Hepatocyte (in vitro differentiated cells): ENCODE results near the gene TGFBI. TPM values are rescaled to one million over a fixed set of nuclear protein-coding genes. Genes with fewer than 3 reads are reported as not detected.

ENCODE experiments used
- DNase-seq: peaks from one replicate; pipeline ENCODE4 v3.0.0-alpha.2; 2016; ENCODE audit warnings: low spot score
- H2AFZ ChIP-seq: fragments of 200-600 bp; sonication (generic); 2 replicates; pipeline ENCODE4 v1.6.0; 2016; ENCODE audit warnings: antibody characterized with exemption, mild to moderate bottlenecking
- H3K27ac ChIP-seq: fragments of 200-600 bp; sonication (generic); 2 replicates; pipeline ENCODE4 v1.5.1; 2016; ENCODE audit warnings: mild to moderate bottlenecking
- H3K27me3 ChIP-seq: fragments of 200-600 bp; sonication (generic); 2 replicates; pipeline ENCODE4 v1.6.1; 2016
- H3K36me3 ChIP-seq: fragments of 200-600 bp; sonication (generic); replicated peaks from 2 replicates; pipeline ENCODE4 v1.5.1; 2016; ENCODE audit warnings: low read depth; ENCODE audit not compliant: insufficient read depth
- H3K4me1 ChIP-seq: fragments of 200-600 bp; sonication (generic); 2 replicates; pipeline ENCODE4 v1.5.1; 2016; ENCODE audit warnings: mild to moderate bottlenecking, moderate library complexity; ENCODE audit not compliant: insufficient read depth
- H3K4me2 ChIP-seq: fragments of 200-600 bp; sonication (generic); 2 replicates; pipeline ENCODE4 v1.6.0; 2016
- H3K4me3 ChIP-seq: fragments of 200-600 bp; sonication (generic); 2 replicates; pipeline ENCODE4 v1.5.1; 2016; ENCODE audit warnings: mild to moderate bottlenecking
- H3K79me2 ChIP-seq: fragments of 200-600 bp; sonication (generic); 2 replicates; pipeline ENCODE4 v1.6.0; 2017; ENCODE audit warnings: mild to moderate bottlenecking
- H3K9me2 ChIP-seq: fragments of 200-600 bp; sonication (generic); replicated peaks from 2 replicates; pipeline ENCODE4 v1.6.0; 2017; ENCODE audit warnings: mild to moderate bottlenecking; ENCODE audit not compliant: insufficient read depth
- H3K9me3 ChIP-seq: fragments of 200-600 bp; sonication (generic); 2 replicates; pipeline ENCODE4 v1.5.1; 2016; ENCODE audit warnings: low read depth, mild to moderate bottlenecking
- H4K20me1 ChIP-seq: fragments of 200-600 bp; sonication (generic); 2 replicates; pipeline ENCODE4 v1.6.0; 2016; ENCODE audit warnings: mild to moderate bottlenecking; ENCODE audit not compliant: insufficient read depth, poor library complexity, severe bottlenecking
- CTCF ChIP-seq: fragments of 200-600 bp; sonication (generic); IDR thresholded peaks from 2 replicates; pipeline ENCODE4 v1.5.1; 2016; ENCODE audit warnings: antibody characterized with exemption, mild to moderate bottlenecking; ENCODE audit not compliant: poor library complexity
- EZH2 ChIP-seq: fragments of 200-600 bp; sonication (generic); IDR thresholded peaks from 2 replicates; pipeline ENCODE4 v1.6.1; 2016; ENCODE audit warnings: antibody characterized with exemption, mild to moderate bottlenecking, borderline replicate concordance
- EZH2phosphoT487 ChIP-seq: fragments of 200-600 bp; sonication (generic); IDR thresholded peaks from one replicate; pipeline ENCODE4 v1.6.1; 2018; ENCODE audit warnings: antibody characterized with exemption, mild to moderate bottlenecking, low read depth, moderate library complexity; ENCODE audit not compliant: unreplicated experiment, severe bottlenecking
- WGBS: methylation state at CpG from one replicate; pipeline ENCODE4 v1.1.6; 2016; ENCODE audit warnings: low lambda C conversion rate; ENCODE audit errors: missing lambda C conversion rate; 5-methylcytosine and 5-hydroxymethylcytosine counted together
- polyA plus RNA-seq: library from polyadenylated mRNA; unstranded; fragments of >200 nt; fragmentation: Nextera tagmentation; extraction: Ambion mirVana; gene quantifications from 2 replicates; pipeline ENCODE4 v1.2.1, GENCODE V29; 2016
- total RNA-seq: library from RNA; depleted of rRNA; stranded (reverse); fragments of >200 nt; gene quantifications from 2 replicates; pipeline ENCODE4 v1.2.3, GENCODE V29; 2014

The TGFBI gene
- total and polyA plus RNA-seq, 2 experiments from 2014 or later: 396 to 401 TPM

GRCh38 chr5:136081217-136081591 is 52.4 kb downstream of the TGFBI start:
- no peak for DNase-seq
- no peaks in the 10 kb centered on the region for H3K9me3 ChIP-seq
- WGBS: 63% methylated on average over 2 of the region's 2 CpGs
- H4K20me1 ChIP-seq: no peaks in the 10 kb centered on the region
- H3K4me2 ChIP-seq: peak overlapping the region; percentile 73
- H3K36me3 ChIP-seq: no peaks in the 10 kb centered on the region
- peaks cover 11% of the 10 kb centered on the region for H3K4me1 ChIP-seq
- H3K79me2 ChIP-seq: no peaks in the 10 kb centered on the region
- no peaks in the 10 kb centered on the region for H3K27me3 ChIP-seq
- H2AFZ ChIP-seq: peak overlapping the region; percentile 55
- TF ChIP-seq EZH2phosphoT487 (no peak), EZH2 (no peak), CTCF (no peak)
- peak overlapping the region; percentile 85 for H3K27ac ChIP-seq
- no peak overlapping the region for H3K4me3 ChIP-seq
- H3K9me2 ChIP-seq: no peaks in the 10 kb centered on the region

DNA sequence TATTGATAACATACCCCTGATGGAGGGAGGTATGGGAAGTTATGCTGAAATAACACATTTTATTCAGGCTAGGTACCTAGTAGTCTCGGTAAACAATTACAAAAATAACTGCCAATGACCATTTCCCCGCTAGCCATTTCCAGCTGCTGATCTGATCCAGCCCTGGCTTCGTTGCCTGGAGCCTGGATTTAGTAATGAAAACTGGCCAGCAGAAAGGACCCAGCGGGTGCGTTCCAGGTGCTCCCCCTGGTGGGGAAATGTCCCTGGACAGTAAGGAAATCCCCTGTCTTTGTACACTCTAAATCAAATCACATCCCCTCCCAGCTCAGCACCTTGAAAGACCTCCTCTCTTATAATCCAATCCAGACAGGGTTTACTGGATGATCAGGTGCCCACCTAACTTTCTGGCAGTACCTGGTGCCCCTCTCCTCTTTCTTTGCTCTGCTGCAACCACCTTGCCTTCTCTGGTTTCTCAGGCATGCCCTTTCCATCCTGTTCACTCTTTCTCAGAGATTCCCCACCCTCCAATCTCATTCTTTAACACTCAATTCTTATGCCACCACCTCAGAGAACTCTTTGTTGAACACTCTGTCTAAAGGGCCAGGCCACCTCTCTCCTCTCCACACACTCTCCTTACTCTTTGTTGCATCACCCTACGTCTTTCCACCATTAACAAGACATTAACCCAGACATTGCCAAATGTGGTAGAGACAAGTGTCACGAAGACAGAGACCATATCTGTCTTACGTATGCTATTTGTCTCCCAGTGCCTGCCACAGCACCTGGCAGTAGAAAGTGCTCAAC is 53.8 kb downstream of the TGFBI start:
- Histone ChIP-seq H2AFZ (no peak overlapping the region), H3K27me3 (no peaks in the 10 kb centered on the region), H3K36me3 (no peaks in the 10 kb centered on the region), H3K27ac (no peak overlapping the region), H3K4me1 (peaks cover 11% of the 10 kb centered on the region), H4K20me1 (no peaks in the 10 kb centered on the region), H3K9me2 (no peaks in the 10 kb centered on the region), H3K4me3 (no peak overlapping the region), H3K79me2 (no peaks in the 10 kb centered on the region), H3K9me3 (no peaks in the 10 kb centered on the region), H3K4me2 (no peak overlapping the region)
- DNase-seq: peak; percentile 89
- 29% methylated on average over 8 of the region's 8 CpGs for WGBS
- TF ChIP-seq CTCF (peak; percentile 82), EZH2 (no peak)

DNA sequence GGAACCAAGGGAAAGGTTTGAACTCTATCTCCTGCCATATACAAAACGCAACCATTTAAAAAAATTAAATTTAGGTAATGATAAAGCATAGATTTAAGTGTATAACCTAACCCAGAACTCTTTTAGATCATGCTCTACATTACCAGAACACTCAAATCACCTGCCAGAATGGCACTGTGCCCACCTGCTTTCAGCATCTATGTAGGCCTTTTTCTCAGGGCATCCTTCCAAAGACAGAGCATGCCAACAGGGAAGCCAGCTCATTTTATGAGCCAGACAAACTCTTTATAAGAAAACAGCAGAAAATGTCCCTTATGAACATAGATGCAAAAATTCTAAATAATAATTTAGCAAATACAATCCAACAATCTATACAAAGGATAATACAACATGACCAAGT is 55.9 kb downstream of the TGFBI start:
- no peaks in the 10 kb centered on the region for H3K36me3 ChIP-seq
- no peak overlapping the region for H2AFZ ChIP-seq
- 92% methylated on average over 1 of the region's 1 CpG for WGBS
- H3K4me2 ChIP-seq: no peak overlapping the region
- TF ChIP-seq CTCF: no peak
- H3K27me3 ChIP-seq: no peaks in the 10 kb centered on the region
- no peak for DNase-seq
- H3K79me2 ChIP-seq: no peaks in the 10 kb centered on the region
- H3K27ac ChIP-seq: no peak overlapping the region
- H3K4me1 ChIP-seq: peaks cover 9% of the 10 kb centered on the region
- no peak overlapping the region for H3K4me3 ChIP-seq
- H3K9me2 ChIP-seq: no peaks in the 10 kb centered on the region
- no peaks in the 10 kb centered on the region for H3K9me3 ChIP-seq
- H4K20me1 ChIP-seq: no peaks in the 10 kb centered on the region
